Measurements from ENCODE around the gene SPATA2.
"Not testable (repeated sequence)": the region's sequence is repeated elsewhere in the genome, so short reads cannot be mapped to it uniquely, and the experiment has no call there.

The SPATA2 gene

GRCh38 chr20:49899541-49900383, 15.6 kb downstream of the SPATA2 start:
- no peak for DNase-seq

- no peak for DNase-seq
Observed at GRCh38 chr20:49896204-49896603, 19.1 kb downstream of the SPATA2 start.

- DNase-seq, result not testable (repeated sequence)
Observed at GRCh38 chr20:49895474-49896093, 19.7 kb downstream of the SPATA2 start.

- no peak for DNase-seq
Observed at GRCh38 chr20:49894073-49894470, 21.3 kb downstream of the SPATA2 start.

GRCh38 chr20:49893242-49894072, 21.9 kb downstream of the SPATA2 start:
- no peak for DNase-seq

- DNase-seq, result no peak
Observed at GRCh38 chr20:49892817-49893216, 22.5 kb downstream of the SPATA2 start.

GRCh38 chr20:49892260-49892659, 23.1 kb downstream of the SPATA2 start:
- no peak for DNase-seq

GRCh38 chr20:49891476-49892110, 23.7 kb downstream of the SPATA2 start:
- no peak for DNase-seq

- DNase-seq, result no peak
Observed at GRCh38 chr20:49890471-49891361, 24.6 kb downstream of the SPATA2 start.

- no peak for DNase-seq
Observed at GRCh38 chr20:49889935-49890333, 25.4 kb downstream of the SPATA2 start.

GRCh38 chr20:49889001-49889934, 26.1 kb downstream of the SPATA2 start:
- DNase-seq, result no peak

- peak; percentile 62 for DNase-seq
Observed at GRCh38 chr20:49888212-49889000, 26.9 kb downstream of the SPATA2 start.

GRCh38 chr20:49887251-49888211, 27.8 kb downstream of the SPATA2 start:
- DNase-seq, result no peak

- DNase-seq, result no peak
Observed at GRCh38 chr20:49886571-49887213, 28.6 kb downstream of the SPATA2 start.

GRCh38 chr20:49885558-49886332, 29.6 kb downstream of the SPATA2 start:
- DNase-seq, result no peak

- DNase-seq, result no peak
Observed at GRCh38 chr20:49883246-49883802, 32.0 kb downstream of the SPATA2 start.

All from CD4-positive, alpha-beta T cell treated with Interleukin-12 subunit alpha and Interleukin-12 subunit beta, for 1 hour (primary cell).